ENCODE measurements around the gene SLC2A2. TPM values are rescaled to one million over a fixed set of nuclear protein-coding genes. Genes with fewer than 3 reads are reported as not detected.

The SLC2A2 gene
- total RNA-seq, 5 donors from 2014 or later (not counting 1 experiment from before 2014, with no cell fraction given), result 0.16 to 0.29 TPM; not detected in 3

- Histone ChIP-seq H3K27ac (ENCODE audit: low read length) (no peak overlapping the region), H3K27me3 (replicated peaks in 1 of 2; ENCODE audit: control insufficient read depth in 2 of 2, extremely low read depth in 1 of 2, insufficient read depth in 2 of 2, low read length in 1 of 2) (peaks cover 0 to 10% of the 10 kb centered on the region in 2 experiments), H3K9me3 (no peaks in the 10 kb centered on the region), H3K36me3 (ENCODE audit: control insufficient read depth in 2 of 2, extremely low read depth in 1 of 2, insufficient read depth in 1 of 2, low read length in 1 of 2) (no peaks in the 10 kb centered on the region), H3K4me3 (ENCODE audit: control insufficient read depth in 1 of 2, extremely low read depth in 1 of 2, low read length in 1 of 2) (no peak overlapping the region), H3K4me1 (ENCODE audit: control insufficient read depth in 1 of 2, extremely low read depth in 1 of 2, insufficient read depth in 2 of 2, low read length in 2 of 2) (peaks cover 0 to 6% of the 10 kb centered on the region in 2 experiments)
- Mint-ChIP-seq H3K27me3 (peaks cover 16 to 24% of the 10 kb centered on the region in 2 donors), H3K27ac (no peak overlapping the region), H3K9me3 (no peaks in the 10 kb centered on the region), H3K36me3 (no peaks in the 10 kb centered on the region), H3K4me1 (peaks cover 0 to 2% (median 0%) of the 10 kb centered on the region in 3 donors), H3K4me3 (no peak overlapping the region)
- CTCF ChIA-PET, result interaction anchor here in 1 of 2 donors (0.9 kb wide), 1 partner anchor 542 kb away, joined by 3 read pairs; no protein-coding TSS in a partner anchor
- ATAC-seq (replicated peaks in 1 of 4) (no peak), DNase-seq (no peak)
- POLR2A ChIA-PET, result no interaction called here
These were observed 3.0 kb downstream of the SLC2A2 start for GRCh38 chr3:171023566-171023965.

DNA sequence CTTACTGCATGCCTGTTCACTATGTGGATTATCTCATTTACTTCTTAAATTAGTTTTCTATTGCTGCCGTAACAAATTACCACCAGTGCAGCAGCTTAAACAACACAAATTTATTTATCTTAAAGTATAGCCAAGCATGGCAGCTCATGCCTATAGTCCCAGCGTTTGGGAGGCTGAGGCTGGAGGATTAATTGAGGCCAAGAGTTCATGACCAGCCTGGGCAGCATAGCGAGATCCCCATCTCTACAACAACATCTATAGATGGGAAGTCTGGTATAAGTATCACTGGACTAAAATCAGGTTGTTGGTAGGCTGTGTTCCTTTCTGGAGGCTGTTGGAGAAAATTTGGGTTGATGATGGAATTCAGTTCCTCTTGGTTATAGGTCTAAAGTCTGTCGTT is 5.1 kb downstream of the SLC2A2 start:
- Mint-ChIP-seq H3K4me3 (no peak overlapping the region), H3K27ac (no peak overlapping the region), H3K36me3 (no peaks in the 10 kb centered on the region), H3K4me1 (no peaks in the 10 kb centered on the region), H3K27me3 (peaks cover 11 to 20% of the 10 kb centered on the region in 2 donors), H3K9me3 (no peaks in the 10 kb centered on the region)
- Histone ChIP-seq H3K36me3 (ENCODE audit: control insufficient read depth in 2 of 2, extremely low read depth in 1 of 2, insufficient read depth in 1 of 2, low read length in 1 of 2) (no peaks in the 10 kb centered on the region), H3K27me3 (replicated peaks in 1 of 2; ENCODE audit: control insufficient read depth in 2 of 2, extremely low read depth in 1 of 2, insufficient read depth in 2 of 2, low read length in 1 of 2) (no peaks in the 10 kb centered on the region), H3K27ac (ENCODE audit: low read length) (no peak overlapping the region), H3K4me1 (ENCODE audit: control insufficient read depth in 1 of 2, extremely low read depth in 1 of 2, insufficient read depth in 2 of 2, low read length in 2 of 2) (no peaks in the 10 kb centered on the region), H3K4me3 (ENCODE audit: control insufficient read depth in 1 of 2, extremely low read depth in 1 of 2, low read length in 1 of 2) (no peak overlapping the region), H3K9me3 (no peaks in the 10 kb centered on the region)
- no CpG with 5 or more reads among the region's 4 CpGs for WGBS (ENCODE audit: insufficient coverage)
- no peak for ATAC-seq (replicated peaks in 1 of 4)
- DNase-seq, result no peak
- CTCF ChIA-PET, result no interaction called here
- POLR2A ChIA-PET, result no interaction called here

GRCh38 chr3:171018156-171018935 is 8.2 kb downstream of the SLC2A2 start:
- ChIA-PET CTCF (no interaction called here), POLR2A (interaction anchor here in 1 of 2 donors (0.6 kb wide), 1 partner anchor 14 kb away, joined by 3 read pairs; no protein-coding TSS in a partner anchor)
- WGBS (ENCODE audit: insufficient coverage), result 67% methylated on average over 1 of the region's 6 CpGs
- H3K4me3 Mint-ChIP-seq, result no peak overlapping the region
- DNase-seq (no peak), ATAC-seq (replicated peaks in 1 of 4) (no peak)
- no peak overlapping the region for H3K27ac Mint-ChIP-seq
- H3K27me3 Mint-ChIP-seq, result peaks cover 5 to 17% of the 10 kb centered on the region in 2 donors
- Histone ChIP-seq H3K36me3 (ENCODE audit: control insufficient read depth in 2 of 2, extremely low read depth in 1 of 2, insufficient read depth in 1 of 2, low read length in 1 of 2) (no peaks in the 10 kb centered on the region), H3K27me3 (replicated peaks in 1 of 2; ENCODE audit: control insufficient read depth in 2 of 2, extremely low read depth in 1 of 2, insufficient read depth in 2 of 2, low read length in 1 of 2) (no peaks in the 10 kb centered on the region), H3K4me1 (ENCODE audit: control insufficient read depth in 1 of 2, extremely low read depth in 1 of 2, insufficient read depth in 2 of 2, low read length in 2 of 2) (no peaks in the 10 kb centered on the region), H3K4me3 (ENCODE audit: control insufficient read depth in 1 of 2, extremely low read depth in 1 of 2, low read length in 1 of 2) (no peak overlapping the region), H3K27ac (ENCODE audit: low read length) (no peak overlapping the region), H3K9me3 (no peaks in the 10 kb centered on the region)
- no peaks in the 10 kb centered on the region for H3K9me3 Mint-ChIP-seq
- no peaks in the 10 kb centered on the region for H3K4me1 Mint-ChIP-seq
- H3K36me3 Mint-ChIP-seq, result no peaks in the 10 kb centered on the region

DNA sequence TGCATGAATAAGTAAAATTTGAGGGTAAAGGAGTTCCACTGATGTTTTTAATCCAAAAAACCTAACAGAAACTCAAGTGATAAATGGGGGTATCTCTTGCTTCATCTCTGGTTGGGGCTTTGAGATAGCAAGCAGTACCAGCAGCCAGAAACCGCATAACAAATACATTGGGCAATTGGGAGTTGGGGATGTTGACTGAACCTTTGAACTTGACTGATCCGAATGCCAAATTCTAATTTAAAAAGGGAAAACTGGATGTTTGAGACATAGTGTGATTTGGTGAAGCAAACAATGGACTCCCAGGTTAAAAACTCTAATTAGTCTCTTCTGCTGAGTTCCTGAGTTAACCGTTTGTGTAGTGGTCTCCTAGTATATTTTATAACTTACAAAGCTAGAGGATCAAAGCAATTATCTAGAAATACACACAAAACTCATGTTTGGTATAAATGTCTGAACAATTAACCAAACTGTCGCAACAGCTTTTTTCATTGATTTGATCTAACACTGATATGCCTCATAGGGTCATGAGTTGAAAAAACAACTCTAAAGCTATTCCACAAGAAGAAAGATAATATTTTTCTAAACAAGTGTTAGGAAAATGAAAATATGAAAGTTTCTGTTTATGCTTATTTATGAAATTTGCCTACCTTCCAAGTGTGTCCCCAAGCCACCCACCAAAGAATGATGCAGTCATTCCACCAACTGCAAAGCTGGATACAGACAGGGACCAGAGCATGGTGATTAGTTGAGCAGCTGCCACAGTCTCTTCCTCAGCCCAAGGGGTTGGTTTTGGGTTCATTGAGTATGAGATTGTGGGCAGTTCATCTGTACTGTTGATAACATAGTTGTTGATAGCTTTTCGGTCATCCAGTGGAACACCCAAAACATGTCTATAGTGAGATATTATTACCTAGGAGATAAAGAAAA is 12.4 kb downstream of the SLC2A2 start:
- Mint-ChIP-seq H3K27me3 (peaks cover 10 to 14% of the 10 kb centered on the region in 2 donors), H3K4me1 (no peaks in the 10 kb centered on the region), H3K4me3 (no peak overlapping the region), H3K36me3 (no peaks in the 10 kb centered on the region), H3K27ac (no peak overlapping the region), H3K9me3 (no peaks in the 10 kb centered on the region)
- no peaks in the 10 kb centered on the region for H3K27me3 ChIP-seq (replicated peaks in 1 of 2; ENCODE audit: control insufficient read depth in 2 of 2, extremely low read depth in 1 of 2, insufficient read depth in 2 of 2, low read length in 1 of 2)
- POLR2A ChIA-PET, result no interaction called here
- DNase-seq (no peak), ATAC-seq (replicated peaks in 1 of 4) (no peak)
- H3K4me1 ChIP-seq (ENCODE audit: control insufficient read depth in 1 of 2, extremely low read depth in 1 of 2, insufficient read depth in 2 of 2, low read length in 2 of 2), result no peaks in the 10 kb centered on the region
- H3K4me3 ChIP-seq (ENCODE audit: control insufficient read depth in 1 of 2, extremely low read depth in 1 of 2, low read length in 1 of 2), result no peak overlapping the region
- H3K36me3 ChIP-seq (ENCODE audit: control insufficient read depth in 2 of 2, extremely low read depth in 1 of 2, insufficient read depth in 1 of 2, low read length in 1 of 2), result no peaks in the 10 kb centered on the region
- H3K9me3 ChIP-seq, result no peaks in the 10 kb centered on the region
- no peak overlapping the region for H3K27ac ChIP-seq (ENCODE audit: low read length)
- CTCF ChIA-PET, result no interaction called here
- no CpG with 5 or more reads among the region's 5 CpGs for WGBS (ENCODE audit: insufficient coverage)

- Mint-ChIP-seq H3K36me3 (no peaks in the 10 kb centered on the region), H3K9me3 (no peaks in the 10 kb centered on the region), H3K27me3 (peaks cover 10 to 12% of the 10 kb centered on the region in 2 donors), H3K27ac (no peak overlapping the region), H3K4me1 (no peaks in the 10 kb centered on the region), H3K4me3 (no peak overlapping the region)
- DNase-seq (no peak), ATAC-seq (replicated peaks in 1 of 4) (no peak)
- ChIA-PET POLR2A (no interaction called here), CTCF (no interaction called here)
- Histone ChIP-seq H3K36me3 (ENCODE audit: control insufficient read depth in 2 of 2, extremely low read depth in 1 of 2, insufficient read depth in 1 of 2, low read length in 1 of 2) (no peaks in the 10 kb centered on the region), H3K4me3 (ENCODE audit: control insufficient read depth in 1 of 2, extremely low read depth in 1 of 2, low read length in 1 of 2) (no peak overlapping the region), H3K4me1 (ENCODE audit: control insufficient read depth in 1 of 2, extremely low read depth in 1 of 2, insufficient read depth in 2 of 2, low read length in 2 of 2) (no peaks in the 10 kb centered on the region), H3K27me3 (replicated peaks in 1 of 2; ENCODE audit: control insufficient read depth in 2 of 2, extremely low read depth in 1 of 2, insufficient read depth in 2 of 2, low read length in 1 of 2) (no peaks in the 10 kb centered on the region), H3K27ac (ENCODE audit: low read length) (no peak overlapping the region), H3K9me3 (no peaks in the 10 kb centered on the region)
- no CpG with 5 or more reads among the region's 4 CpGs for WGBS (ENCODE audit: insufficient coverage)
These were observed 14.6 kb downstream of the SLC2A2 start for GRCh38 chr3:171011873-171012336.

DNA sequence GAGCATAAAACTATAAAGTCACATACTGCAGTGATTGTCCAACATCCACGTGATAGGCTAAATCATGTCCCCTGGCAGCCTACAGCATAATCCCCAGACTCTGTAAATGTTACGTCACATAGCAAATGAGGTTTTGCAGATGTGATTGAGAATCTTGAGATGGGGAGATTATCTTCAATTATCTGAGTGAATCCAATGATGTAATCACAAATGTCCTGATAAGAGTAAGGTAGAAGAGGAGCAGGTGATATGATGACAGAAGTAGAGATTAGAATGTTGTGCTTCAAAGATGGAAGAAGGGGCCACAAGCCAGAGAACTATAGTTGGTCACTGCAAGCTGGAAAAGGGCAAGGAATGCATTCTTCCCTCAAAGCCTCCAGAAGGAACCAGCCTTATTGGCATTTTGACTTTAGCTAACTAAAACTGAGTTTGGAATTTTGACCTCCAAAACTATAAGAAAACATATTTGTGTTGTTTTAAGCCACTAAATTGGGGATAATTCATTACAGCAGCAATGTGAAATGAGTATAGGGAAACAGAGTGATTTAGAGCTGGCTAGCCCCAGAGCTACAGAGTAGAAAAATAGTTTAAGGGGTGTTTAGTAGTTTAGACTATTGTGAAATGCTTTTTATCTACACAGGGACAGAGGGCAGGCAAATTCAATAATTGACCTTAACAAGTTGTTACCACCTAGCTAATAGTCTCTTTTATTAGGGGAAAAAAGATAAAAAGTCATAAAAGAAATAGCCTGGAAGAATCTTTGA is 15.2 kb downstream of the SLC2A2 start:
- WGBS (ENCODE audit: insufficient coverage), result no CpG with 5 or more reads among the region's 2 CpGs
- CTCF ChIA-PET, result no interaction called here

More for the DNA sequence above, 15.2 kb downstream of the SLC2A2 start:
- H3K27ac Mint-ChIP-seq, result no peak overlapping the region
- H3K36me3 Mint-ChIP-seq, result no peaks in the 10 kb centered on the region
- POLR2A ChIA-PET, result no interaction called here
- peaks cover 10 to 12% of the 10 kb centered on the region in 2 donors for H3K27me3 Mint-ChIP-seq
- H3K4me3 Mint-ChIP-seq, result no peak overlapping the region
- no peaks in the 10 kb centered on the region for H3K36me3 ChIP-seq (ENCODE audit: control insufficient read depth in 2 of 2, extremely low read depth in 1 of 2, insufficient read depth in 1 of 2, low read length in 1 of 2)
- no peak overlapping the region for H3K4me3 ChIP-seq (ENCODE audit: control insufficient read depth in 1 of 2, extremely low read depth in 1 of 2, low read length in 1 of 2)
- no peak overlapping the region for H3K27ac ChIP-seq (ENCODE audit: low read length)
- ATAC-seq (replicated peaks in 1 of 4) (no peak), DNase-seq (no peak)
- no peaks in the 10 kb centered on the region for H3K4me1 Mint-ChIP-seq
- no peaks in the 10 kb centered on the region for H3K9me3 ChIP-seq
- H3K27me3 ChIP-seq (replicated peaks in 1 of 2; ENCODE audit: control insufficient read depth in 2 of 2, extremely low read depth in 1 of 2, insufficient read depth in 2 of 2, low read length in 1 of 2), result no peaks in the 10 kb centered on the region
- H3K9me3 Mint-ChIP-seq, result no peaks in the 10 kb centered on the region
- H3K4me1 ChIP-seq (ENCODE audit: control insufficient read depth in 1 of 2, extremely low read depth in 1 of 2, insufficient read depth in 2 of 2, low read length in 2 of 2), result no peaks in the 10 kb centered on the region
